ENCODE measurements around the gene CHST9. TPM values are rescaled to one million over a fixed set of nuclear protein-coding genes. Genes with fewer than 3 reads are reported as not detected.
"Not testable (repeated sequence)": the region's sequence is repeated elsewhere in the genome, so short reads cannot be mapped to it uniquely, and the experiment has no call there.

Gene CHST9
- total and polyA plus RNA-seq, 8 donors, result 3.9 to 17.2 (median 7.8) TPM

DNA sequence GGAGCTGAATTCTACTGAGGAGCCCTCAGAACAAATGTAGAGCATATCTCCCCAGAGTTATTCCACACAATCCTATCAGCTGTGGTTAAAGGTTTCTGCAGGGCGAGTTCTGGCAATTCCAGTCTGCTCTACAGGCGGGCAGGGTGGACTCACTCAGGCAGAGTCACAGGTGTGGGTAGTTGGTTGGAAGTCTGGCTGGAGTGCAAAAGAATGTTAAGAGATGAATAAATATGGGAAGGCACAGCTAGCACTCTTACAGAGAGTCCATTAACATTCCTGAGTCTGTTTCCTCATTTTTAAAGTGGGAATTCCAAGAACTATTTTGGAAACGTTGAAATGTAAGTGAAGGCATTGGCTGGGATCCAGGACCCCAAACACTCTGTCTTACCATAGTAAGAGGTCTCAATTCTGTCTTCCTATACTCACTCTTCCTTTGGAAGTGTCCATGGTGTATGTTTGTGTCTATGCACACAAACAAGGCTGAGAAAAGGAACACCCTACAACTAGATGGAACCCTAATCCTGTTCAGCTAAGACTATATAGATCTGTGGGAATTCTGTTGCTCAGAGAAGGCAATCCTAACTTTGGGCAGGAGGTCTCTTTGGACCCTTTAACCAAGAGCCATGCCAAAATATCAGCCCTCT, 256.3 kb downstream of the CHST9 start:
- ATAC-seq (peak in 1 of 4 donors; percentile 62), DNase-seq (peak in 1 of 6 donors; percentile 14), FAIRE-seq (no peak)
- 27 to 37% methylated on average over 3 of the region's 3 CpGs for WGBS, 2 donors
- Histone ChIP-seq H3K9me3 (no peaks in the 10 kb centered on the region), H3K36me3 (no peaks in the 10 kb centered on the region), H3K4me3 (no peak overlapping the region), H3K27ac (no peak overlapping the region), H3K27me3 (no peaks in the 10 kb centered on the region), H3K4me1 (no peaks in the 10 kb centered on the region)
- TF ChIP-seq, protein P1, sequence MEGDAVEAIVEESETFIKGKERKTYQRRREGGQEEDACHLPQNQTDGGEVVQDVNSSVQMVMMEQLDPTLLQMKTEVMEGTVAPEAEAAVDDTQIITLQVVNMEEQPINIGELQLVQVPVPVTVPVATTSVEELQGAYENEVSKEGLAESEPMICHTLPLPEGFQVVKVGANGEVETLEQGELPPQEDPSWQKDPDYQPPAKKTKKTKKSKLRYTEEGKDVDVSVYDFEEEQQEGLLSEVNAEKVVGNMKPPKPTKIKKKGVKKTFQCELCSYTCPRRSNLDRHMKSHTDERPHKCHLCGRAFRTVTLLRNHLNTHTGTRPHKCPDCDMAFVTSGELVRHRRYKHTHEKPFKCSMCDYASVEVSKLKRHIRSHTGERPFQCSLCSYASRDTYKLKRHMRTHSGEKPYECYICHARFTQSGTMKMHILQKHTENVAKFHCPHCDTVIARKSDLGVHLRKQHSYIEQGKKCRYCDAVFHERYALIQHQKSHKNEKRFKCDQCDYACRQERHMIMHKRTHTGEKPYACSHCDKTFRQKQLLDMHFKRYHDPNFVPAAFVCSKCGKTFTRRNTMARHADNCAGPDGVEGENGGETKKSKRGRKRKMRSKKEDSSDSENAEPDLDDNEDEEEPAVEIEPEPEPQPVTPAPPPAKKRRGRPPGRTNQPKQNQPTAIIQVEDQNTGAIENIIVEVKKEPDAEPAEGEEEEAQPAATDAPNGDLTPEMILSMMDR (IDR thresholded peaks at IDR 0.05), result no peak
- intact Hi-C loops (cut with DNase I), result no loop called here

DNA sequence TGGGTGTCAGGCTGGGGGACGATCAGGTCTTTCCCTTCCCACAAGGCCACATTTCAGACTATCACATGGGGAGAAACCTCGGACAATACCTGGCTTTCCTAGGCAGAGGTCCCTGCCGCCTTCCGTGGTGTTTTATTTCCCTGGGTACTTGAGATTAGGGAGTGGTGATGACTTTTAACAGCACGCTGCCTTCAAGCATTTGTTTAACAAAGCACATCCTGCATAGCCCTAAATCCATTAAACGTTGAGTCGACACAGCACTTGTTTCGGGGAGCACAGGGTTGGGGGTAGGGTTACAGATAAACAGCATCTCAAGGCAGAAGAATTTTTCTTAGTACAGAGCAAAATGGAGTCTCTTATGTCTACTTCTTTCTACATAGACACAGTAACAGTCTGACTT, 257.3 kb downstream of the CHST9 start:
- WGBS, 2 donors, result 38 to 48% methylated on average over 8 of the region's 8 CpGs
- H3K9me3 ChIP-seq; H3K27ac ChIP-seq; ATAC-seq; FAIRE-seq; intact Hi-C loops (cut with DNase I); DNase-seq; H3K4me1 ChIP-seq; H3K27me3 ChIP-seq; H3K4me3 ChIP-seq; H3K36me3 ChIP-seq: not testable (repeated sequence)

DNA sequence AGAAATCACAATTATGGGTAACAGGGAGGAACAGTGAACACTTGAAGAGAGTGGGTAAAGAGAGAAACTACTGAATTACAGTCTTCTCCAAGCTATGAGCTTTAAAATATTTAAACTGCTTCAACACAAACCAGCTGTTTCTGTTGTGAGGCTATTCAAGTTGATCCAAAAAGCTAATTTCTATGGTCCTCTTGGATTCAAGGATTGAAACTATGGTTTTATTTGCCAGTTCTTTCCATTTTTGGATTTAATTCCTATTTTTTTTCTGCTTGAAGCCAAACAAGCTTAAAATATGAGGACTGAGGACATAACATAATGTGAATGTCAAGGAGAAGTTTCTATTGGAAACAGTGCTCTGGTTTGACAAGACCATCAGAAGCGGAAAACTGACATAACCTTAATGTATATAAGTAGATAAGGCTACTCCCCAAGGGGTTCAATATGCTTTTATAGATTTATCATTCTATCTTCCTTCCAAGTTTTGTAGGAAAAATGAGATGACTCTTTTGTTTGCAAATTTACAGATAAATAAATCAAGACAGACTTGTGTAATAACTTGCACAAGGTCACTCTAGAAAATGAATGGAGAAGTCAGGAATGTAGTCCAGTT, 258.9 kb downstream of the CHST9 start:
- Histone ChIP-seq H3K9me3 (no peaks in the 10 kb centered on the region), H3K27ac (no peak overlapping the region), H3K27me3 (no peaks in the 10 kb centered on the region), H3K36me3 (no peaks in the 10 kb centered on the region), H3K4me3 (no peak overlapping the region), H3K4me1 (no peaks in the 10 kb centered on the region)
- WGBS, 2 donors, result 0% methylated on average over 1 of the region's 1 CpG
- TF ChIP-seq, protein P1 (IDR thresholded peaks at IDR 0.05), result no peak
- DNase-seq, result no peak
- intact Hi-C loops (cut with DNase I), result no loop called here
- no peak for ATAC-seq
- FAIRE-seq, result no peak

DNA sequence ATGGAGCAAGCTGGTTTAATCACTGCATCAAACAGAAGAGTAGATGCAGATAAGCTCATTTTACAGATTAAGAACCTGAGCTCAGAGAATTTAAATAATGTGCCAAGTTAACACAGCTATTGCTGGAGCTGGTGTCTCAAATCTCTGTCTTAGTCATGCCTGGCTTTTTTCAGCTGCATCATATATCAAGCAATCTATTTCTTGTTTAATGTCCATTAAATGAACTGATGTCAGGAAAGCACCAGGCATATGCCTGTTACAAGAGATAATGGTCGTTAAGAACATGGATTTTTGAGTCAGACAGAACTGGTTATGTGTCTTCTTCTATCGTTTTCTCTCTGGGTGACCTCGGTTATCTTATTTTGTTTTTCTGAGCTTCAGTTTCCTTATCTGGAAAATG, 259.8 kb downstream of the CHST9 start:
- Histone ChIP-seq H3K4me3 (no peak overlapping the region), H3K9me3 (no peaks in the 10 kb centered on the region), H3K27ac (no peak overlapping the region), H3K36me3 (no peaks in the 10 kb centered on the region), H3K4me1 (no peaks in the 10 kb centered on the region), H3K27me3 (no peaks in the 10 kb centered on the region)
- no peak for DNase-seq
- 34 to 38% methylated on average over 3 of the region's 3 CpGs for WGBS, 2 donors
- FAIRE-seq, result no peak
- ATAC-seq, result no peak
- TF ChIP-seq, protein P1 (IDR thresholded peaks at IDR 0.05), result no peak
- intact Hi-C loops (cut with DNase I), result no loop called here

DNA sequence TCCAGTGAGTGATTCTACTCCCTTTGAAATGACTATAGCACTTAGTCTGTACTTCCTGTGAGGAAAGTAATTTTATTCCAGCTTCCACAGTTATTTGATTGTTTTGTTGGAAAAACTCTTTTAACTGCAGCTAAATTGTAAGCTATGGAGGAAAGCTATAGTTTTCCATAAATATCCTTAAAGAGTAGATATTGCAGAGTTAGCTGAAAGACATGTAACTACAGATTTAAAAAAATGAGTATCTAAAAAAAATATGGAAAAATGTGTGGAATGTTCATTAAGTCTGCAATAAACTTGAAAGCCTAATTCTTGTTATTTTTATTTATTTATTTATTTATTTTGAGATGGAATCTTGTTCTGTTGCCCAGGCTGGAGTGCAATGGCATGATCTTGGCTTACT, 262.8 kb downstream of the CHST9 start:
- Histone ChIP-seq H3K4me3 (no peak overlapping the region), H3K27ac (no peak overlapping the region), H3K27me3 (no peaks in the 10 kb centered on the region), H3K9me3 (no peaks in the 10 kb centered on the region), H3K4me1 (no peaks in the 10 kb centered on the region), H3K36me3 (no peaks in the 10 kb centered on the region)
- intact Hi-C loops (cut with DNase I), result no loop called here
- TF ChIP-seq, protein P1 (IDR thresholded peaks at IDR 0.05), result no peak
- no peak for DNase-seq
- no peak for ATAC-seq
- FAIRE-seq, result no peak

Measured in pancreas (tissue), 10 donors.